ENCODE results near the gene PCDH19. TPM values are rescaled to one million over a fixed set of nuclear protein-coding genes. Genes with fewer than 3 reads are reported as not detected.

PCDH19 gene
- total and polyA plus RNA-seq, 12 donors: 0.07 to 0.35 (median 0.14) TPM; not detected in 1

- no peaks in the 10 kb centered on the region for H3K9me3 ChIP-seq (replicated peaks in 1 of 3)
- intact Hi-C loops (cut with DNase I): no loop called here
- H3K27ac ChIP-seq: no peak overlapping the region
- TF ChIP-seq, protein P1, sequence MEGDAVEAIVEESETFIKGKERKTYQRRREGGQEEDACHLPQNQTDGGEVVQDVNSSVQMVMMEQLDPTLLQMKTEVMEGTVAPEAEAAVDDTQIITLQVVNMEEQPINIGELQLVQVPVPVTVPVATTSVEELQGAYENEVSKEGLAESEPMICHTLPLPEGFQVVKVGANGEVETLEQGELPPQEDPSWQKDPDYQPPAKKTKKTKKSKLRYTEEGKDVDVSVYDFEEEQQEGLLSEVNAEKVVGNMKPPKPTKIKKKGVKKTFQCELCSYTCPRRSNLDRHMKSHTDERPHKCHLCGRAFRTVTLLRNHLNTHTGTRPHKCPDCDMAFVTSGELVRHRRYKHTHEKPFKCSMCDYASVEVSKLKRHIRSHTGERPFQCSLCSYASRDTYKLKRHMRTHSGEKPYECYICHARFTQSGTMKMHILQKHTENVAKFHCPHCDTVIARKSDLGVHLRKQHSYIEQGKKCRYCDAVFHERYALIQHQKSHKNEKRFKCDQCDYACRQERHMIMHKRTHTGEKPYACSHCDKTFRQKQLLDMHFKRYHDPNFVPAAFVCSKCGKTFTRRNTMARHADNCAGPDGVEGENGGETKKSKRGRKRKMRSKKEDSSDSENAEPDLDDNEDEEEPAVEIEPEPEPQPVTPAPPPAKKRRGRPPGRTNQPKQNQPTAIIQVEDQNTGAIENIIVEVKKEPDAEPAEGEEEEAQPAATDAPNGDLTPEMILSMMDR (IDR thresholded peaks at IDR 0.05): no peak
- no peak for TF ChIP-seq POLR2A (IDR thresholded peaks at IDR 0.05)
- H3K36me3 ChIP-seq (replicated peaks in 1 of 2): no peaks in the 10 kb centered on the region
- H3K27me3 ChIP-seq: peaks cover 21% of the 10 kb centered on the region
- no peaks in the 10 kb centered on the region for H3K4me1 ChIP-seq (replicated peaks in 1 of 2)
- no peak overlapping the region for H3K4me3 ChIP-seq
- DNase-seq: no peak
- WGBS, 4 donors: 50 to 68% (median 63%) methylated on average over 3 of the region's 3 CpGs
Measured at GRCh38 chrX:100263650-100264049, 146.4 kb downstream of the PCDH19 start.

DNA sequence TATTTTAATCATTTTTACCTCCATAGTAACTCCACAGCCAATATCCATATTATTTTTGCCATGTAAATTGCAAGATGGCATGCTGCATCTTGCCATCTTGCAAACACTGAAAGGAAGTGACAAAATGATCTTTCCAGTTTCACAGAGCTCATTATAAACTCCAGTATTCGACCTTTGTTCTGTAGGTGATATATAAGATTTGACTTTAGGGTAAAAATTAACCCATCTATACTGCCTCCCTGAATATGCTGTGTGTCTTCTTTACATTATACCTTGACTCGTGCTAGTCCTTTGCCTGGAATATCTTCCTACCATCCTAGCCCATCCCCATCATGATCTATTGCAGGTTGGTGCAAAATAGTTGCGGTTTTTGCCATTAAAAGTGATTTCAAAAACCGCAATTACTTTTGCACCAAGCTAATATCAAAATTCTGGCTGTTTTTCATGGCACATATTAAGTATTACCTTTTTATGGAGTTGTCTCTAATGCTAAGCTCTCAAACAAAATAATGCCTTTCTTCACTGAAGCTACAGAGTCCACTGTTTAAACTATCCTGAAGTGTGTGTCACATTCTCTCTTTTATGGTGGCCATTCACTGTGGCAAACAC lies 161.1 kb downstream of the PCDH19 start:
- H3K9me3 ChIP-seq (replicated peaks in 1 of 3): no peaks in the 10 kb centered on the region
- intact Hi-C loops (cut with DNase I): no loop called here
- no peak overlapping the region for H3K27ac ChIP-seq
- 55 to 67% (median 64%) methylated on average over 4 of the region's 4 CpGs for WGBS, 4 donors
- DNase-seq: no peak
- no peak overlapping the region for H3K4me3 ChIP-seq
- H3K4me1 ChIP-seq (replicated peaks in 1 of 2): no peaks in the 10 kb centered on the region
- no peaks in the 10 kb centered on the region for H3K36me3 ChIP-seq (replicated peaks in 1 of 2)
- no peak for TF ChIP-seq POLR2A (IDR thresholded peaks at IDR 0.05)
- H3K27me3 ChIP-seq: peaks cover 5% of the 10 kb centered on the region

DNA sequence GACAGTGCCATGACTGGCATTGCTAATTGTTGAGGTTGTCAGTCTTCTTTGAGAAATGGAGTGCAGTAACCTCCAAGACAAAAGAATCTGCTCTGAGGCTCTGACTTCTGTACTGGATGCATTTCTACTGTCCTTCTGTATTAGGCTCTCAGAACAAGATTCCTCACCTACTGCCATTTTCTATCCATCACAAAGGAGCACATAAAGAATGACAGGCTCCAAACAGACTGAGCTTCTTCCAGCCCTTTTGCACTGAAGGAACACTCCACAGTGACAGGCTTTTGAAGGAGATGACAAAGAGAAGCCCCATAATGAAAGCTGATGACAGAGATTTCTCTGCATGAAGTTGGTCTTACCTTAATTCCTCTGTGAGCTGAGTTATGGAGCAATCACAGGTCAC lies 162.2 kb downstream of the PCDH19 start:
- Histone ChIP-seq H3K36me3 (replicated peaks in 1 of 2) (no peaks in the 10 kb centered on the region), H3K4me3 (no peak overlapping the region), H3K27me3 (peaks cover 5% of the 10 kb centered on the region), H3K9me3 (replicated peaks in 1 of 3) (no peaks in the 10 kb centered on the region), H3K4me1 (replicated peaks in 1 of 2) (no peaks in the 10 kb centered on the region), H3K27ac (no peak overlapping the region)
- intact Hi-C loops (cut with DNase I): no loop called here
- TF ChIP-seq POLR2A (IDR thresholded peaks at IDR 0.05): no peak
- TF ChIP-seq, protein P1 (IDR thresholded peaks at IDR 0.05): no peak
- DNase-seq: no peak

- Histone ChIP-seq H3K4me3 (no peak overlapping the region), H3K27me3 (peaks cover 9% of the 10 kb centered on the region), H3K36me3 (replicated peaks in 1 of 2) (no peaks in the 10 kb centered on the region), H3K4me1 (replicated peaks in 1 of 2) (no peaks in the 10 kb centered on the region), H3K9me3 (replicated peaks in 1 of 3) (no peaks in the 10 kb centered on the region), H3K27ac (no peak overlapping the region)
- TF ChIP-seq POLR2A (IDR thresholded peaks at IDR 0.05): no peak
- TF ChIP-seq, protein P1 (IDR thresholded peaks at IDR 0.05): no peak
- 62 to 78% (median 68%) methylated on average over 1 of the region's 1 CpG for WGBS, 4 donors
- intact Hi-C loops (cut with DNase I): no loop called here
- DNase-seq: no peak
Measured at GRCh38 chrX:100244681-100245080, 165.4 kb downstream of the PCDH19 start.

Other genes starting within 250 kb of the PCDH19 start
- gene TNMD, start 174.7 kb upstream of the PCDH19 start, total RNA-seq: under 1 TPM in 3 of 9 donors, not detected in 6; 0.14 to 0.60 (median 0.22) TPM
- under 1 TPM in 2 of 3 donors, not detected in 1; 0.24 to 0.67 TPM for gene TNMD, start 174.7 kb upstream of the PCDH19 start, polyA plus RNA-seq
- gene TSPAN6, start 226.5 kb upstream of the PCDH19 start, total RNA-seq: 10 to 100 TPM; 21.6 to 70.4 (median 29.6) TPM
- 10 to 100 TPM; 12.5 to 28.4 (median 16.9) TPM for gene TSPAN6, start 226.5 kb upstream of the PCDH19 start, polyA plus RNA-seq
- gene SRPX2, start 233.9 kb upstream of the PCDH19 start, total RNA-seq: 10 to 100 TPM; 10.7 to 73.3 (median 20.0) TPM
- 10 to 100 TPM in 2 of 3 donors, 1 to 10 TPM in 1; 9.0 to 18.3 (median 17.6) TPM for gene SRPX2, start 233.9 kb upstream of the PCDH19 start, polyA plus RNA-seq

Measured in adrenal gland (tissue), 12 donors.